Activated gamma-delta T cell (primary cell): ENCODE measurements around the gene TAGLN.
"Not testable (repeated sequence)": the region's sequence is repeated elsewhere in the genome, so short reads cannot be mapped to it uniquely, and the experiment has no call there.

ENCODE experiments used
- DNase-seq: peaks from one replicate; lab custom pipeline; 2025; lab: John Stamatoyannopoulos, UW

TAGLN gene

GRCh38 chr11:117180661-117181585 is 18.2 kb upstream of the TAGLN start:
- DNase-seq: no peak

DNA sequence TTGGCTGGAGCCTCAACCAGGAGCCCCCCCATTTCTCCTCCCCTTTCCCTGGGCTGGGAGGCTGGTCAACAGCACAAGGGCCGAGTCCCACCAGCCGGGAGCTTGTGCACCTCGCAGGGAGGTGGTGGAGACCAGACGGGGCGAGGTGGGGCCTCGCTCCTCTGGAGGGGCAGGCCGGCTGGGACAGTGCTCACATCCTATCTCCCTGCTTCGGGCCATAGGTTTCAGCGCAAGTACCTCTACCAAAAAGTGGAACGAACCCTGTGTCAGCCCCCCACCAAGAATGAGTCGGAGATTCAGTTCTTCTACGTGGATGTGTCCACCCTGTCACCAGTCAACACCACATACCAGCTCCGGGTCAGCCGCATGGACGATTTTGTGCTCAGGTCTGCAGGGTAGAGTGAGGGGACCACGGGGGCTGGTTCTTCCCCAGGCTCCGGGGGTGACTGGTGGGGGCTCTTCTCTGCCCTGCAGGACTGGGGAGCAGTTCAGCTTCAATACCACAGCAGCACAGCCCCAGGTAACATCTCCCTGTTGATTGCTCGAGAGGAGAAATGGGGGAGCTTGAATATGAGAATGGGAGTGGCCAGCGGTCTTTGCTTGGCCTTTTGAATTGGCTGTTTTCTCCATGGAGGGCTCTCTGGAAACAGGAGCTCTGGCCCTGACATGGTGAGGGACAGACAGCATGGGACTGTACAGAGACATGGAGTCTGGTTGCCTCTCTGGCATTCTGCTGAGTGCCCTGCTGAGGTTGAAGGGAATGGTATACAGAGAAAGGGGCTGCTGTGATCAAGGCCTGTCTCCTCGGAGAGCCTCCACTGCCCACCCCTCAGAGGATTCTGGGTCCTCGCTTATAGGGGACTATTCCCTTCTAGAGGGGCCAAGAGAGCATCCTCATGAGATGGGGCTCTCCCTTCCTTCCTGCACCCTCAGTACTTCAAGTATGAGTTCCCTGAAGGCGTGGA is 17.3 kb upstream of the TAGLN start:
- DNase-seq: no peak

GRCh38 chr11:117182551-117182935 is 16.6 kb upstream of the TAGLN start:
- no peak for DNase-seq

DNA sequence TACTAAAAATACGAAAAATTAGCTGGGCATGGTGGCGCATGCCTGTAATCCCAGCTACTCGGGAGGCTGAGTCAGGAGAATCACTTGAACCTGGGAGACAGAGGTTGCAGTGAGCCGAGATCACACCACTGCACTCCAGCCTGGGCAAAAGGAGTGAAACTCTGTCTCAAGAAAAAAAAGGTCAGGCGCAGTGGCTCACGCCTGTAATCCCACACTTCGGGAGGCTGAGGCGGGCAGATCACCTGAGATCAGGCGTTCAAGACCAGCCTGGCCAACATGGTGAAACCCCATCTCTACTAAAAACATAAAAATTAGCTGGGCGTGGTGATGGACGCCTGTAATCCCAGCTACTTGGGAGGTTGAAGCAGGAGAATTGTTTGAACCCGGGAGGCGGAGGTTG is 16.0 kb upstream of the TAGLN start:
- DNase-seq: not testable (repeated sequence)

DNA sequence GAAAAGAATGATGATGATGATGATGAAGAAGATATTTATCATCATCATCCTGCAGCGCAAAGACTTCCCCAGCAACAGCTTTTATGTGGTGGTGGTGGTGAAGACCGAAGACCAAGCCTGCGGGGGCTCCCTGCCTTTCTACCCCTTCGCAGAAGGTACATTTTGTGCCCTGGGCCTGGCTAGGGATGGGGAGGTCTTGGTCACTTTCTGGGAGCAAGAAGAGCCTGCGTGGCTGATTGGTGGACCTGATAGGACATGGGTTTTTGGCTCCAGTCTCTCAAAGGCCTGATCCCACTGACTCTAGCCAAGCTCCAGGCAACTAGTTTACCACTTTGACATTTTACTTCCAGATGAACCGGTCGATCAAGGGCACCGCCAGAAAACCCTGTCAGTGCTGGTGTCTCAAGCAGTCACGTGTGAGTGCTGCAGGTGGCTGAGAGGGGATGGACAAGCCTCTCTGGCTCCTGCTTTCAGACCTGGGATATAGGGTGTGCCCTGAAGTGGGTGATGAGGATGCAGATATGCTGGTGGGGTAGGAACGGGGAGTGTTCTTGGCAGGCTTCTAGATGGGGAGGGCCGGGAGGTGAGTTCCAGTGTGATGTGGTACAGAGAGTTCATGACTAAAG is 15.3 kb upstream of the TAGLN start:
- DNase-seq: no peak

DNA sequence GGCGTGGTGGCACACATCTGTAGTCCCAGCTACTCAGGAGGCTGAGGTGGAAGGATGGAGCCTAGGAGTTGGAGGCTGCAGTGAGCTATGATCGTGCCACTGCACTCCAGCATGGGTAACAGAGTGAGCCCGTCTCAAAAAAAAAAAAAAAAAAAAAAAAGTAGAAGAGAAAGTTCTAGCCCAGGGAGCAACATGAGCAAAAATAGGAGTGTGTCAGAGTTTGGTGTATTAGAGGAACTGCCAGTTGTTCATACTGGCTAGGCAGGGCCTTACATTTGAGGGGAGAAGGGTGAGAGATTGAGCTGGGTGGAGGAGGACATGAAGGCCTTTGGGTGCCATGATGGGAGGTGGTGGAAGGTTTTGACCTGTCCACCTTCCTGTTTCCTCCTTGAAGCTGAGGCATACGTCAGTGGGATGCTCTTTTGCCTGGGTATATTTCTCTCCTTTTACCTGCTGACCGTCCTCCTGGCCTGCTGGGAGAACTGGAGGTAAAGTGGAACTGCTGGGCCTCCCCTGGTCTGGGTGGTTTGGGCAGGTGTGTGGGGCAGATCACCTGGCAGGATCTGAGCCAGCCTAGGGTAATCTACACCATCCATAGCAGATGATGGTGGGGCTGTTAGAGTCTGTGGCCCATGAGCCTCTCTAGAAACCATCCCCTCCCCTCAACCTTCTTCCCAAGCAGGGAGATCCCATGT is 13.3 kb upstream of the TAGLN start:
- DNase-seq: no peak

DNA sequence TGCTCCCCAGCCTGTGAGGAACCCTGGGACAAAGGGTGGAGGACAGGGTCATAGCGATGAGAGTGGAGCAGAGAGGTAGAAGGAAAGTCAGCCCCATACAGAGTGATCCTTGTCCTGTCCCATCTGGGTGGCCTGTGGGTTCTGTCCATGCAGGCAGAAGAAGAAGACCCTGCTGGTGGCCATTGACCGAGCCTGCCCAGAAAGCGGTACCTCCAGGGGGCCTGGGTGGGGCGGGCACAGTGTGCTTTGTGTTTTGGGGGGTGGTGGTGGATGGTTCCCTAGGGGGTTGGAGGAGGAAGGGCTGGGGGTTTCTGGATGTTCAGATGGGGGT is 12.8 kb upstream of the TAGLN start:
- DNase-seq: no peak

DNA sequence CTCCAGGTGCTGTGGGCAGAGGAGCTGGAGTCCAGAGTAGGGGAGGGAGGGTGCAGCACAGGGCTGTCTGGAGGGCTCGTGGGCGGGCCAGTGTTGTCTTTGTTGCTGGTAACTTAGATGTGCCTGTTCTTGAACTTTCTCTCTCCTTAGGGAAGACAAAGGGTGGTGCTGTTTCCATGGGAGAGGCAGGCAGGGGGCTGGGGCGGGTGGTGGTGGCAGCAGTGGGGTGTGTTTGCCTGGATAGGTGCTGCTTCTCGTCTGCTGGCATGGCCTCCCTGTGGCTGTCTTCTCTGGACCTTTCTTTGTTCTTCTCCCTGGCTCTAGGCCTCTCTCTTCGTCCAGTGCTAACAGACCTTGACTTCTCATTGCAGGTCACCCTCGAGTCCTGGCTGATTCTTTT is 12.2 kb upstream of the TAGLN start:
- no peak for DNase-seq

GRCh38 chr11:117187428-117187798 is 11.8 kb upstream of the TAGLN start:
- no peak for DNase-seq

- no peak for DNase-seq
Measured at GRCh38 chr11:117187799-117188481, 11.2 kb upstream of the TAGLN start.

- no peak for DNase-seq
Measured at GRCh38 chr11:117188620-117189081, 10.5 kb upstream of the TAGLN start.

- no peak for DNase-seq
Measured at GRCh38 chr11:117189191-117189940, 9.8 kb upstream of the TAGLN start.

DNA sequence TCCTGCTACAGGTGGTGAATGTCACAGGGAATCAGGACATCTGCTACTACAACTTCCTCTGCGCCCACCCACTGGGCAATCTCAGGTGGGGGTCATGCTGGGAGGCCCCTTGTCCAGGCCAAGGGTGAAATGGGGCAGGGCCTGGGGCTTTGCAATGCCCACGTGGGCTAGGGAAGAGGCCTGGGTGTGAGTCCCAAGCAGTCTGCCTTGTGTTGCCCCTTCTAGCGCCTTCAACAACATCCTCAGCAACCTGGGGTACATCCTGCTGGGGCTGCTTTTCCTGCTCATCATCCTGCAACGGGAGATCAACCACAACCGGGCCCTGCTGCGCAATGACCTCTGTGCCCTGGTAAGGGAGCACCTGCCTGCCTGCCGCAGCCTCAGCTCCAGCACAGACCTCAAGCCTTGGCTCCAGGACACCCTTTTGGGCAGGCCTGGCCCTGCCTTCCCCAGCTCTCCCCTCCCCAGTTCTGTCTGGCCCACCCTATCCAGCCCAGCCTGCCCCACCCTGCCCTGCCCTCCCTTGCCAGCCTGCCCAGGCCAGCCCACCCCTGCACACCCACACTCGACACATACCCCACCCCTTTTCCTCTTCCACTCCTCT is 9.1 kb upstream of the TAGLN start:
- no peak for DNase-seq

DNA sequence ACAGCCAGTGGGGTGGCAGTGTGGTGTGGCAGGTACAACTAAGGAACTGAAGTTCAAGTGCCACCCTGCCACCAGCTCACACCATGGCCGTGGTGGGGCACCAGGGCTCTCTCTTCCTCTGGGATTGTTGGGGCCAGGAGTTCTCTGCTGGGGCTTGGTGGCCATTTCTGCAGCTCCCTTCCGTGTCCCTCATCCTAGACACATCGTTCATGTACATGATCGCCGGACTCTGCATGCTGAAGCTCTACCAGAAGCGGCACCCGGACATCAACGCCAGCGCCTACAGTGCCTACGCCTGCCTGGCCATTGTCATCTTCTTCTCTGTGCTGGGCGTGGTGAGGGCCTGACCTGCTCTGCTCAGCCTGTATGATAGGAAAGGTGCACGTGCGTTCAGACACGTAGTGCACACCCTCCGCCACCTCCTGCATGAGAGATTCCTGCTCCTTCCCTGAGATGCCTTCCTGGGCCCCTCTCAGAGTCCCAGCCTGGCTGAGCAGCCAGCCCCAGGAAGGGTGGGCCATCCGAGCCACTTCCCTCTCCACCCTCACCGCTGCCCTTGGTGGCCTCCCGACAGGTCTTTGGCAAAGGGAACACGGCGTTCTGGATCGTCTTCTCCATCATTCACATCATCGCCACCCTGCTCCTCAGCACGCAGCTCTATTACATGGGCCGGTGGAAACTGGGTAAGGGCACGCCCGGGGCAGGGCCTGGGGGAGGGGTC is 7.3 kb upstream of the TAGLN start:
- DNase-seq: no peak

GRCh38 chr11:117192401-117192875 is 6.7 kb upstream of the TAGLN start:
- no peak for DNase-seq

GRCh38 chr11:117193130-117194020 is 5.8 kb upstream of the TAGLN start:
- DNase-seq: no peak

DNA sequence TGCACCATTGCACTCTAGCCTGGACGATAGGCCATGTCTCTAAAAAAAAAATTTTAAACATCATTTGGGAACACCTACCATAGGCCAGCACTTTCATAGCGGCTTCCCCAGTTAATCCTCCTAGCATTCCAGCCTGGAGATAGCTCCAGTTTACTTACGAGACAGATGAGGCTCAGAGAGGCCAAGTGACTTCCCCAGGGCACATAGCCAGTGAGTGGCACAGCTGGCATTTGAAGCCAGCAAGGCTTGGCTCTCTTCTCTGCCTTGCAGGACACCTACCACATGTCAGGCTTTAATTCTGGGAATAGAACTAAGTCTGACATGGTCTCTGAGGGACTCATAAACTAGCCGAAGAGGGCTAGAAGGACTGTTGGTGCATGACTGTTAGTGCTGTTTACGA is 4.9 kb upstream of the TAGLN start:
- no peak for DNase-seq

GRCh38 chr11:117195258-117195657 is 3.9 kb upstream of the TAGLN start:
- no peak for DNase-seq
